Esophagus (tissue), 2 donors: ENCODE data around the gene ITSN1. TPM values are rescaled to one million over a fixed set of nuclear protein-coding genes. Genes with fewer than 3 reads are reported as not detected.

Experiments used
- H3K27ac ChIP-seq, 2 donors: one replicate each; pipeline ENCODE4 v1.5.1; 2013; ENCODE audit warnings: low read depth in 2 of 2, mild to moderate bottlenecking in 2 of 2, inconsistent platforms in 1 of 2, low read length in 1 of 2, moderate library complexity in 1 of 2
- H3K27me3 ChIP-seq, 2 donors: one replicate each; pipeline ENCODE4 v1.6.1; 2013; ENCODE audit warnings: low read length in 2 of 2, control low read depth in 1 of 2, mild to moderate bottlenecking in 1 of 2; ENCODE audit not compliant: insufficient read depth in 2 of 2, control insufficient read depth in 1 of 2
- H3K36me3 ChIP-seq, 2 donors: one replicate each; pipeline ENCODE4 v1.6.1; 2013; ENCODE audit warnings: low read length in 1 of 2; ENCODE audit not compliant: control insufficient read depth in 2 of 2, insufficient read depth in 2 of 2
- H3K4me1 ChIP-seq, 2 donors: one replicate each; pipeline ENCODE4 v1.6.1; 2013; ENCODE audit warnings: low read length in 1 of 2; ENCODE audit not compliant: control insufficient read depth in 2 of 2, insufficient read depth in 2 of 2
- H3K4me3 ChIP-seq, 2 donors: one replicate each; pipeline ENCODE4 v1.5.1; 2013; ENCODE audit warnings: low read length in 2 of 2, mild to moderate bottlenecking in 2 of 2, low read depth in 1 of 2, moderate library complexity in 1 of 2
- H3K9me3 ChIP-seq, 2 donors: one replicate each; pipeline ENCODE4 v1.6.1; 2013; ENCODE audit warnings: mild to moderate bottlenecking in 2 of 2, low read depth in 1 of 2, low read length in 1 of 2, moderate library complexity in 1 of 2; ENCODE audit not compliant: control insufficient read depth in 2 of 2, insufficient read depth in 1 of 2
- WGBS, 2 donors: extraction: QIAGEN DNeasy Blood & Tissue Kit; methylation state at CpG; one replicate each; pipeline ENCODE4 v1.1.7; 2013; 5-methylcytosine and 5-hydroxymethylcytosine counted together
- polyA plus RNA-seq, 2 donors: library from polyadenylated mRNA; stranded (reverse); fragments of 200-250 nt; gene quantifications; one replicate each; pipeline ENCODE4 v1.2.3, GENCODE V29; 2013
- donor health status: healthy with polysubstance abuse.
- donor health status: Bipolar disorder and iron deficiency.

The ITSN1 gene
- polyA plus RNA-seq, 2 donors = 6.6 to 8.9 TPM

- H3K27me3 ChIP-seq = no peaks in the 10 kb centered on the region
- no peak overlapping the region for H3K4me3 ChIP-seq
- no peaks in the 10 kb centered on the region for H3K9me3 ChIP-seq
- no peaks in the 10 kb centered on the region for H3K36me3 ChIP-seq
- no peak overlapping the region for H3K27ac ChIP-seq
- 78 to 90% methylated on average over 1 of the region's 1 CpG for WGBS, 2 donors
- H3K4me1 ChIP-seq = no peaks in the 10 kb centered on the region
Measured at GRCh38 chr21:33661146-33661545, 18.8 kb downstream of the ITSN1 start.

GRCh38 chr21:33662046-33662445 lies 19.7 kb downstream of the ITSN1 start:
- Histone ChIP-seq H3K27ac (no peak overlapping the region), H3K27me3 (no peaks in the 10 kb centered on the region), H3K4me3 (no peak overlapping the region), H3K36me3 (no peaks in the 10 kb centered on the region), H3K4me1 (no peaks in the 10 kb centered on the region), H3K9me3 (no peaks in the 10 kb centered on the region)
- 44 to 61% methylated on average over 3 of the region's 3 CpGs for WGBS, 2 donors

DNA sequence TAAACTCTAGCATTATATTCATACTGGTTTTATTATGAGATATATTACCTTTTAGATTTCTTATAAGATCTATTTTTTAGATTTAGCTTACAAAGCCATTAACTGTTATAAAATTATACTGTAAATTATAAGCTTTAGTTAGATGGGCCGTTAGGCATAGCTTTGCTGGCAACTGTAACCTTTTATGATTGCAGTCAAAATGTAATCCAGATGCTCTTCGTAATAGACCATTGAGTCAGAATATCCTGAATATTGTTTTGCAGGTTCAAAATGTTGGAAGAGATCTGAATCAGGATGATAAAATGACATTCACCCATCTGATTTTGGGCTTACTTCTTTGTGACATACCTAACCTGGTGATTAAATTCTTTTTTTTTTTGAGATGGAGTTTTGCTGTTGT lies 20.9 kb downstream of the ITSN1 start:
- H3K36me3 ChIP-seq = no peaks in the 10 kb centered on the region
- 78 to 85% methylated on average over 2 of the region's 2 CpGs for WGBS, 2 donors
- no peaks in the 10 kb centered on the region for H3K9me3 ChIP-seq
- H3K4me3 ChIP-seq = no peak overlapping the region
- no peaks in the 10 kb centered on the region for H3K27me3 ChIP-seq
- H3K27ac ChIP-seq = no peak overlapping the region
- peaks cover 0 to 1% of the 10 kb centered on the region in 2 donors for H3K4me1 ChIP-seq

- H3K27ac ChIP-seq = no peak overlapping the region
- H3K36me3 ChIP-seq = no peaks in the 10 kb centered on the region
- H3K4me1 ChIP-seq = peaks cover 0 to 6% of the 10 kb centered on the region in 2 donors
- 97% methylated on average over 3 of the region's 3 CpGs for WGBS, 2 donors
- H3K27me3 ChIP-seq = no peaks in the 10 kb centered on the region
- H3K9me3 ChIP-seq = no peaks in the 10 kb centered on the region
- no peak overlapping the region for H3K4me3 ChIP-seq
Measured at GRCh38 chr21:33664135-33664534, 21.8 kb downstream of the ITSN1 start.

- Histone ChIP-seq H3K4me3 (no peak overlapping the region), H3K4me1 (peaks cover 0 to 6% of the 10 kb centered on the region in 2 donors), H3K27ac (no peak overlapping the region), H3K36me3 (no peaks in the 10 kb centered on the region), H3K27me3 (no peaks in the 10 kb centered on the region), H3K9me3 (no peaks in the 10 kb centered on the region)
- 80 to 86% methylated on average over 2 of the region's 2 CpGs for WGBS, 2 donors
Measured at GRCh38 chr21:33666153-33666552, 23.9 kb downstream of the ITSN1 start.

DNA sequence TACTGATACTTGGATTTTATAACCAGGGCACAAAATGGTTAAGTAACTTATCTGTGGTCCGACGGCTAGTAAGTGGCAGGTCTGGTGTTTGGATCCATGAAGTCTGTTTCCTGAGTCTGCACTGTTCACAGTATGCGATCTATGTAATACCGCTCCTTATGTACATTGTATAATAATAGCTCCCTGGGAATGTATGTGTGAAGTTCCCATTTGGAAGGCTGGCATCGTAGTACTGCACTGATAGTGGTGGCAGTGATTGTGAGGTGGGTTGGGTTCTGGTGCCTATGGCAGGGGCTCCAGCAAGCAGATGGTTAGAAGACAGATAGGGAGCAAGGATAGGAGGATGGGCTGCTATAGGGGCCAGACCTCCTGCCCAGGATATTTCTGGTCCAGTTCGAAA lies 25.3 kb downstream of the ITSN1 start:
- Histone ChIP-seq H3K9me3 (no peaks in the 10 kb centered on the region), H3K27ac (no peak overlapping the region), H3K4me3 (no peak overlapping the region), H3K27me3 (no peaks in the 10 kb centered on the region), H3K4me1 (peaks cover 0 to 6% of the 10 kb centered on the region in 2 donors), H3K36me3 (no peaks in the 10 kb centered on the region)
- WGBS, 2 donors = 74 to 77% methylated on average over 6 of the region's 6 CpGs

GRCh38 chr21:33668180-33668579 lies 25.9 kb downstream of the ITSN1 start:
- H3K4me1 ChIP-seq = peaks cover 0 to 6% of the 10 kb centered on the region in 2 donors
- no peak overlapping the region for H3K4me3 ChIP-seq
- H3K27me3 ChIP-seq = no peaks in the 10 kb centered on the region
- 43 to 58% methylated on average over 4 of the region's 4 CpGs for WGBS, 2 donors
- H3K27ac ChIP-seq = no peak overlapping the region
- H3K36me3 ChIP-seq = no peaks in the 10 kb centered on the region
- no peaks in the 10 kb centered on the region for H3K9me3 ChIP-seq

- Histone ChIP-seq H3K36me3 (no peaks in the 10 kb centered on the region), H3K9me3 (no peaks in the 10 kb centered on the region), H3K27ac (no peak overlapping the region), H3K27me3 (no peaks in the 10 kb centered on the region), H3K4me1 (peaks cover 0 to 6% of the 10 kb centered on the region in 2 donors), H3K4me3 (no peak overlapping the region)
- 90 to 92% methylated on average over 2 of the region's 2 CpGs for WGBS, 2 donors
Measured at GRCh38 chr21:33668620-33669019, 26.3 kb downstream of the ITSN1 start.

DNA sequence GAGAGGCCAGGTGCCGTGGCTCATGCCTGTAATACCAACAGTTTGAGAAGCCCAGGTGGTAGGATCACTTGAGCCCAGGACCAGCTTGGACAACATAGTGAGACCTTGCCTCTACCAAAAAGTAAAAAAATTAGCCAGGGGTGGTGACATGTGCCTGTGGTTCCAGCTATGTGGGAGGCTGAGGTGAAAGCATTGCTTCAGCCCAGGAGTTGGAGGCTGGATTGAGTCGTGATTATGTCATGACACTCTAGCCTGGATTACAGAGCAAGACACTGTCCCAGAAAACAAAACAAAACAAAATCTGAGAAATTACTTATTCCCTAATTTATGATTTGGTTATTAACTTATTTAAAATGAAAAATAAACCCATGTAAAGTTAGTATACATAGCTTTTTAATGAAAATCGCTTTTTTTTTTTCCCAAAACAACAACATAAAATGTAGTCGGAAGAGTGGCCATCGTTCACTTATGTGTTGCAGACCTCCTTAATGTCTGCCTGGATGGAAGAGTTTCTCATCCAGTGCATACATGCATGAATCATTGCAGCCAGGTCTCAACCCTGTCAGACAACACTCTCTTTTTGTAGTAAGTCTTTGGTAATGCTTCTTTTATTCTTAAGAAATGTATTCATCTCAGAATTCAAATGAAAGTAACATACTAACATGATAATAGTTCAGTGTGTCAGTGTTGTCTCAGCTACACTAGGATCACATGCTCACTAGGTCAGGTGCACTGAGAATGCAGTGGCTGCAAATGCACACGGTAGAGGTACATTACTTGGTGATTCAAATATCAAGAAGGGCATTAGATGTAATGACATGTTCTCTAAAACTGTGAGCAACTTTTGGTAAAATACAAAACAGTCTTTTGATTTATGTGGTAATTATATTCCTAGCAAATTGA lies 28.0 kb downstream of the ITSN1 start:
- H3K9me3 ChIP-seq = no peaks in the 10 kb centered on the region
- H3K27ac ChIP-seq = no peak overlapping the region
- H3K4me3 ChIP-seq = no peak overlapping the region
- peaks cover 0 to 6% of the 10 kb centered on the region in 2 donors for H3K4me1 ChIP-seq
- no peaks in the 10 kb centered on the region for H3K36me3 ChIP-seq
- H3K27me3 ChIP-seq = no peaks in the 10 kb centered on the region
- 84 to 86% methylated on average over 6 of the region's 6 CpGs for WGBS, 2 donors

DNA sequence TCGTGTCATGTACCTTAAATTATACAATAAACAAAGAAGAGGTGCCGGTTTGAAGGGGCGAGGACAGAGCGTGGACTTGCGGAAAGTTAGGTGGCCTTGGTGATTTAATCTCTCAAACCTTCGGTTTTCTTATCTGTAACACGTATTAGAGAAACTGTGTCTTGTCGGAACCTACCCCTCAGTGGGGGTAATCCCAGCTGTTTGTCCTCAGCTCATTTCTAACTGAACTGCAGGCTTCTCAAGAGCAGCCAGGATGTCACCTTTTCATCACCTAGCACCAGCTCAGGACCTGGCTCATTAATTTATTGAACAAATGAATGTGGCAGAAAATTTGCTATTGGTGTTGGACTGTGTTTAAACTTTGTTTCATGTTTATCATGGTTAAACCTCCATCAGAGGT lies 31.2 kb downstream of the ITSN1 start:
- Histone ChIP-seq H3K27ac (no peak overlapping the region), H3K27me3 (no peaks in the 10 kb centered on the region), H3K4me3 (no peak overlapping the region), H3K9me3 (no peaks in the 10 kb centered on the region), H3K36me3 (no peaks in the 10 kb centered on the region), H3K4me1 (peaks cover 0 to 2% of the 10 kb centered on the region in 2 donors)
- 83 to 85% methylated on average over 8 of the region's 8 CpGs for WGBS, 2 donors
